HL-60/S4 (cell line): ENCODE measurements around the gene SEMA3D.
"Not testable (repeated sequence)": the region's sequence is repeated elsewhere in the genome, so short reads cannot be mapped to it uniquely, and the experiment has no call there.

Experiments
- in situ Hi-C: fragments of 300-500 bp; cut with MboI; formaldehyde crosslinking; loops from 2 replicates; pipeline ENCODE4 v1.14.3; 2022; ENCODE audit warnings: low sequenced_read_pairs

The SEMA3D gene

GRCh38 chr7:85001495-85002345, 185.1 kb downstream of the SEMA3D start:
- in situ Hi-C loops: loop anchor here (25.0 kb wide), 1 partner anchor 1039 kb away; no protein-coding TSS in a partner anchor

- in situ Hi-C loops: loop anchor here (25.0 kb wide), 1 partner anchor 1039 kb away; no protein-coding TSS in a partner anchor
Measured at GRCh38 chr7:85000735-85001350, 186.0 kb downstream of the SEMA3D start.

GRCh38 chr7:84999450-84999849, 187.4 kb downstream of the SEMA3D start:
- in situ Hi-C loops: no loop called here

DNA sequence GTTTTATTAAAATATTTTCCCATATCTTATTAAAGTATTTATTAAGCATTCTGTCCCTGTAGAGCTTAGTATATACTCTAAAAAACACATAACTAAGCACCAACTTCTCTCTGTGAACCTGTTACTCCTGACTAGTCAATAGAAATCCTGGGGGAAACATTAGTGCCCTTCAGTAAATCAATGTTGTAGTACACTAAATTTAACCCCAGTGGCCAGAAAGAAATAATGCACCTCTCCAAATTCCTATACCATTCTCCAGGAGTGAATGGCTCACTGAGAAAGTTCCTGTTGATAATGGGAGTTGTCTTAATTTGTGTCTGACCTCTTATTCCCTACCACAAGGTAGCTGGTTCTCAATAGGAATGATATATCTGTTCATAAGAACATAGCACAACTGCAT, 188.2 kb downstream of the SEMA3D start:
- in situ Hi-C loops: no loop called here

DNA sequence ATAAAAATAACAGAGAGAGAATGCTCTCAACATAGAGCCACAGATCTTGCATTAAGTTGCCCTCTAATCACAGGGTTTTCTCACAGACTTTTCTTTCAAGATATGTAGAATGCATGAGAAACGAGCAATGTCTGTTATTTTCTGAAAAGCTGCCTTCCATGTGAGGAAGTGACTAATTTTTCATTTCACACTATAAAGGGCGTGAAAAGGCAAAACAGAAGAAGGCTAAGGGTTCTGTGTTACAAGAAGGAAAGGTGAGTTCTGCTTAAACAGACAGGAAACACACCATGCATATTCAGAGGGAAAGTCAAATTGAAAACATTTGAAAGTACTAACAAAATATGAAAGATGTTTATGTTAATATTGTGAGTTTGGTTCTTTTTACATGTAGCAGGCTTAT, 189.2 kb downstream of the SEMA3D start:
- in situ Hi-C loops: no loop called here

DNA sequence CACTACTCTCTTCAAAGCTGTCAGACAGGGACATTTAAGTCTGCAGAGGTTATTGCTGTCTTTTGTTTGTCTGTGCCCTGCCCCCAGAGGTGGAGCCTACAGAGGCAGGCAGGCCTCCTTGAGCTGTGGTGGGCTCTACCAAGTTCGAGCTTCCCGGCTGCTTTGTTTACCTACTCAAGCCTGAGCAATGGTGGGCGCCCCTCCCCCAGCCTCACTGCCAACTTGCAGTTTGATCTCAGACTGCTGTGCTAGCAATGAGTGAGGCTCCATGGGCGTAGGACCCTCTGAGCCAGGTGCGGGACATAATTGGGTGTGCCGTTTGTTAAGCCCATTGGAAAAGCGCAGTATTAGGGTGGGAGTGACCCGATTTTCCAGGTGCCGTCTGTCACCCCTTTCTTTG, 193.9 kb downstream of the SEMA3D start:
- in situ Hi-C loops: not testable (repeated sequence)

DNA sequence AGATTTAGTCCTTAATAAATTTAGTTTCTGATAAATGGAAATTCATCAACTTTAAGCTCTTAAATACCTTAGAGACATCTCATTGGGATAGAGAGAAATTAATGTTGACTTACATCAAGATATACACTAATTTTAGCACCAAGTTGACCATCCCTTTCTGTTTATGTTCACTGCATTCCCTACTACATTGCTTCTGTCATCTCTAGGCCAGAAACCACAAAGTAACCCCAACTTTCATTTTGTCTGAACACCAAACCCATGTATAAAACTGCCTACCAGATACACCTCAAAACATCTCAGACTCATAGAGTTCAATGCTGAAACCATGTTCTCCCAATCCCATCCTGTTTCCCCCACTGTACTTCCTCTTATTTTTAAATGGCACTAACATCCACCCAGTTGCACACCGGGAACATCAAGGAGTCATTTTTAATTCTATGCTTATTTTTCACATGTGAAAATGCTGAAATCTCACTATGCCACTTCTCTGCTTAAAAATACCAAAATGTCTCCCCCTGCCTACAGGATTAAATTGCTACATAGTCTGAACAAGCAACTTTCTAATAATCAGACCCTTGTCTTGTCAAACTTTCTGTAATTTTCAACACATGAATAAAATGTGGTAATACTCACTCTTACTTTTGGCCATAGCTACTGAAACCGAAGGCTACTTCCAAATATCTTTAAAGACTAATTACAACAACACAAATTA, 201.6 kb downstream of the SEMA3D start:
- in situ Hi-C loops: no loop called here

DNA sequence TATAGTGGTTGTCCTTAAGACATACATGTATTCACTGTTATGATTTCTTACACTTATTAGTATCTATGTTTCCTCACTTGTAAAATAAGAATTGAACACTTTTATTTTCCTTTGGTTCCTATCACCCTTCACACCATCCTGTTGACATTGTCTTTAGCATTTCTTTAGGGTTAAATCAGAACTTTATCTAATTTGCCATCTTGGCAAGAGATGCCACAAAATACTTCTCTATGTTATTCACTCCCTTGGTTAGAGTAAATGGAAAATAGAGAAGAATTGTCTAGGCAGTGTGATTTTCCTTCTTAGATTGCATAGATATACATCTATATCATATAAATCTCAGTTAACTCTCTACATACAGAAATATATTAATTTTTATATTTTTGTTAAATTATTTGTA, 204.7 kb downstream of the SEMA3D start:
- in situ Hi-C loops: no loop called here

- in situ Hi-C loops: no loop called here
Measured at GRCh38 chr7:84981055-84981976, 205.5 kb downstream of the SEMA3D start.

DNA sequence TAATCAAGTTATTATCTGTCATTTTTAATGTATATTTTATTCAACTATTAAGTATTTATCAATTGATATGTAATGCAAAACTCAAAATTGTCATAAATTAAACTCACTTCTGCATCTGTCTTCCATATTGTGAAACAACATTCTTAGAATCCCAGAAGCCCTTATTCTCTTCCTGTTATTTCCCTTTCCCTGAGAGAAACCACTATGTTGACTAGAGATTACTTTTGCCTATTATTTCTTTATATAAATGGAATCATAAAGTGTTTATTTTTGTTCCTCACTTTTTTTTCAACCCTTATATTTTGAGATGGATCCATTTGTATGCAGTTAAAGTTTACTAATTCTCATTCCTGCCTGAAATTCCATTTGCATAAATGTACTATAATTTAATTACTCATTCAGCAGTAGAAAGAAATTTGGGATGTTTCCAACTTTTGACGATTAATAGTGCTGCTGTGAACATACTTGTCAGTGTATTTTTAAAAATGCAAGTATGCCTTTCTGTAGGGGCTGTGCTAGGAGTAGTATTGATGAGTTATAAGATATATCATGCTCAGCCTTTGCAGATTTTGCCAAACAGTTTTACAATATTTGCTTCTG, 211.2 kb downstream of the SEMA3D start:
- in situ Hi-C loops: no loop called here

DNA sequence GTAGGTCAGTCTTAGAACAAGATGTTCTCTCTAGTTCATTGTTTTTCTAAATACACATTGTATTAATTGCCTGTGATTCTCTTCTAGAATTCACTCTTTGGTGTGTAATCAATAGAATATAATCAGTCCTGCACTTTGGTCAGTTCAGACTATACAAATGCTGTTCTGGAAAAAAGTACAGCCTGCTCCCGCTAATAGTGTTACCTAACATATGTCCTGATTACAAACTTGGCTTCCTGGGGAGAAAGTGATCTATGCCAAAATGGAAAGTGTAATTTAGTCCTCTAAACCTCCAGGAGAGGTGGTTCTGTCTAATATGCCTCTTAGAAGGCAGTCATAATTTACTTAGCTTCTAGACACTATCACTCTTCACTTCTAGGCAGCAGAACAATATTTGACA, 215.5 kb downstream of the SEMA3D start:
- in situ Hi-C loops: no loop called here

- in situ Hi-C loops: no loop called here
Measured at GRCh38 chr7:84970670-84971069, 216.2 kb downstream of the SEMA3D start.

GRCh38 chr7:84953234-84953633, 233.6 kb downstream of the SEMA3D start:
- in situ Hi-C loops: no loop called here

GRCh38 chr7:84950836-84951235, 236.0 kb downstream of the SEMA3D start:
- in situ Hi-C loops: no loop called here

DNA sequence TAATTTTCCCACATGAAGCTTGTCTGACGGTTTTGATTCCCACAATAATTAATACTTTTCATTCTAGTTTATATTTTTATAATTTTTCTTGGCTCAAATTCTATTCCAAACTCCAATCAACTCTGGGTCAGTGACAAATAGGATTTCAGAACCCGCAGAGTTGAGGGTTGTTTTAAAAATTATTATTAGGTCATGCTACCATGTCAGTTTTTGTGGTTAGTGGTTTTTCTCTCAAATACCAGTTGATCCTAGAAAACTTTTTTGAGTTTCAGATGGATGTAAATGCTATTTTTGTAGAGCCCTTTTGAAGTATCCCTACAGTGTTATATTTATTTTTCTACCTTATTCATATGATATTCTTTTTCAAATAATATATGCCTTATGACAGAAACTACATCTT, 237.4 kb downstream of the SEMA3D start:
- in situ Hi-C loops: no loop called here

DNA sequence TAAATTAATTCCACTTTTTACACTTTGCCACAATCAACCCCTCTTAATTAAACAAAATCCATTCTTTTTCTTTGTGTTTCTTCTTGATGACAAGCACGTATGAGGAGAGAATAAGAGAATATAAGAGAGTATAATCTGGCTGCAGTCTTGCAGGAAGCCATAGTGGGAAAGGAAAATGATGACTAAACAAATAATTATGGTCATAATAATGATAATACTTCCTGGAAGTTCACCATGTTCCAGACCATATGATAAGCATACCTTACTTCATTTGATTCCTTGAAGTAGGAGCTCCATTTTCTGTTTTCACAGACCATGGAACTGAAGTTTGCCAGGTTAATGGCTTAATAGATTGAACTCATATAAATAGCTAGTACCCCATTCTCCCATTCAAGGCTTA, 237.8 kb downstream of the SEMA3D start:
- in situ Hi-C loops: no loop called here

DNA sequence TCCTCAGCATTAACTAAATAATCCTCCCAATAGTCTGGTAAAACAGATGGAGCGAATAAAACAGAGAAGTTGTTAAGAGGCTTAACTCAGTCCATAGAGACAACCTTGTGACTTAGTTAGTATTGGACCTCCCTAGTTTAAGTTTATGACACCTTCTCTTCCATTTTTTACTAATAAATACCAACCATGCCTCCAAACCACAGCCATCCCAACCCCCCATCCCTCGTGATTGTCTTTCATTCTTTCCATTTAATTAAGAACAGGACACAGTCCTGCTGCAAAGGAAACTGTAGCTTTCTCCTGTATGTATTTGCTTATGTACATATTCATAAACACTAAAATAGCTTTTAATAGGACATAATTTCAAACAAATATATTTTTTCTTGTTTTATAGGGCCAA, 238.2 kb downstream of the SEMA3D start:
- in situ Hi-C loops: no loop called here

DNA sequence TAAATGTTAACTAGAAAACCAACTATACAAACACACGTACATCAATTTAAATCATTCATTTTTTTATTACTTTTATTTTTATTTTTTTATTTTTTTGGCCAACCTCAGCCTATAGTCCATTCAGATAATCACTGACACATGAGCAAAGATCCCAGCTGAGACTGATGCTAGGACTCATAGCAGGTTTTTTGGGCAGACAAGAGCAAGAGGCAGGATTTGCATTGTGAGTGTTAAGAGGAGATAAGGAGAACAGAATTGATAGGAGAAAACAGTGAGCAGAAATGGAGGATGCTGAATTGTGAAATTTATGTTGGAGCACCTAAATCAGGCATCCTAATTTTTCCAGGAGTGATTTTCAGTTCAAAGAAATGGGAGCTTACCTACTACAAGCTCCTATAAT, 240.3 kb downstream of the SEMA3D start:
- in situ Hi-C loops: no loop called here
